KOPT-K1 (cell line): ENCODE data around the gene STON1.

ENCODE experiments used
- H3K27ac ChIP-seq: fragments of 200-600 bp; sonication (generic); 2 replicates; pipeline ENCODE4 v1.5.1; 2016; ENCODE audit warnings: antibody characterized with exemption, mild to moderate bottlenecking, low read depth, low read length; ENCODE audit not compliant: poor library complexity, severe bottlenecking
- H3K36me3 ChIP-seq: fragments of 200-600 bp; sonication (generic); 2 replicates; pipeline ENCODE4 v1.5.1; 2017; ENCODE audit warnings: antibody characterized with exemption, mild to moderate bottlenecking, low read length, moderate library complexity; ENCODE audit not compliant: insufficient read depth
- H3K9me3 ChIP-seq: fragments of 200-600 bp; sonication (generic); 2 replicates; pipeline ENCODE4 v1.5.1; 2017; ENCODE audit warnings: antibody characterized with exemption, low read length, mild to moderate bottlenecking; ENCODE audit not compliant: insufficient read depth, poor library complexity, severe bottlenecking

Gene STON1

GRCh38 chr2:48530033-48530811 lies at the start of gene STON1:
Gene STON1, plus strand, starts transcription at chr2:48530154. Its CDS starts 50,480 bp downstream, at chr2:48580634.
- no peaks in the 10 kb centered on the region for H3K9me3 ChIP-seq
- H3K27ac ChIP-seq: peak within 1 kb of the TSS; percentile 42
- H3K36me3 ChIP-seq: no peaks in the 10 kb centered on the region

GRCh38 chr2:48480526-48480925 lies 49.4 kb upstream of the STON1 start:
- peaks cover 80% of the 10 kb centered on the region for H3K36me3 ChIP-seq
- no peaks in the 10 kb centered on the region for H3K9me3 ChIP-seq
- H3K27ac ChIP-seq: no peak overlapping the region

GRCh38 chr2:48482313-48482712 lies 47.6 kb upstream of the STON1 start:
- Histone ChIP-seq H3K36me3 (peaks cover 80% of the 10 kb centered on the region), H3K9me3 (no peaks in the 10 kb centered on the region), H3K27ac (no peak overlapping the region)

DNA sequence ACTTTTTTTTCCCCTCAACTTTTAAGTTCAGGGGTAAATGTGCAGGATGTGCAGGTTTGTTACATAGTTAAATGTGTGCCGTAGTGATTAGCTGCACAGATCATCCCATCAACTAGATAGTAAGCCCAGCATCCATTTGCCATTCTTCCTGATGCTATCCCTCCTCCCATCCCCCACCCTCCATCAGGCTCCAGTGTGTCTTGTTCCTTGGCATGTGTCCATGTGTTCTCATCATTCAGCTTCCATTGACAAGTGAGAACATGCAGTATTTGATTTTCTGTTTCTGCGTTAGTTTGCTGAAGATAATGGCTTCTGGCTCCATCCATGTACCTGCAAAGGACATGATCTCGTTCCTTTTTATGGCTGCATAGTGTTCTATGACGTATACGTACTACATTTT lies 47.2 kb upstream of the STON1 start:
- Histone ChIP-seq H3K9me3 (no peaks in the 10 kb centered on the region), H3K36me3 (peaks cover 80% of the 10 kb centered on the region), H3K27ac (no peak overlapping the region)

DNA sequence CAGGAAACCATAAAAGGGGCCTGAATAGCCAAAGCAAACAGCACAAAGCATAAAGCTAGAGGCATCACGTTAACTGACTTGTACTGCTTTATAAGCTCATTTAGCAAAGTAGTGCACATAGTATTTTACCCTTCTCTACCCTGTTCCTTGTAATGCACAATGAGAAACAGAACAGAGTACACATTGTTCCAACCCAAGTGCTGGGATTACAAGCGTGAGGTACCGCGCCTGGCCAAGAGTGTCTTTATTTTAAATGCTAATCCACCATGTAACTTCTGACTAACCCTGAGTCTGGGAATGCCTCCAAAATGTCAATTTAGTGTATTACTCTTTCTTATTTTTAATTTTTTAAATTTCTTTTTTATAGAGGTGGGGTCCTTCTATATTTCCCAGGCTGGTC lies 46.4 kb upstream of the STON1 start:
- Histone ChIP-seq H3K36me3 (peaks cover 85% of the 10 kb centered on the region), H3K27ac (no peak overlapping the region), H3K9me3 (no peaks in the 10 kb centered on the region)

DNA sequence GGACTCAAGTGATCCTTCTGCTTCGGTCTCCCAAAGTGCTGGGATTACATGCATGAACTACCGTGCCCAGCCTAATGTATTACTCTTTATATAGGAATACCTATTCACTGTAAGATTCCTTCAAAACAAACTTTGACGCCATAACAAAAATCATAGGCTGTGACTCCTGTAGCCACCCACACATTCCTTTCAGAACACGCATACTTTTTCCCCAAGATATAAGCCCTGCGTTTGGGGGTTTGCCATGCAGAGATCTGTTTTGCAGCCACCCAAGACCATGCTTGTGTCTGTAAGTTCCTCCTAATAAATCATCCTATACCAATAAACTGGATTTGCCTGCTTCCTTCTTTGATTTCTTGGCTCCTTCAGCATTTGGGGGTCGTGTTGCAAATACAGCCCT lies 46.0 kb upstream of the STON1 start:
- Histone ChIP-seq H3K9me3 (no peaks in the 10 kb centered on the region), H3K36me3 (peaks cover 89% of the 10 kb centered on the region), H3K27ac (no peak overlapping the region)

DNA sequence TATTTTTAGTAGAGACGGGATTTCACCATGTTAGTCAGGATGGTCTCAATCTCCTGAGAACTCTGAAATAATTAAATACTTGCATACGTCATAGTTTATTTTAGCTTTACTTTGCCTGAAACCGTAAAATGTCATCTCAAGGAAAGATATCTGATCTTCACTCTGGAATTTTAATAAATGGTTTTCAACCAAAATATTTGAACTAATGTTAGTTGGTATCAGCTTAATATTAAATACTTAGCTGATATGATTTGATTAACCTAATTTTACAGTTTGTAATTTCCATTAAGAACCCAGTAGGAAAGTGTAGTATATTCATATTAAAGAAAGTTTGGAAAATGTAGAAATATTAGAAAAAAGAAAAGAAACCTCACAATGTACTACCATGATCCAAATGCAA lies 41.4 kb upstream of the STON1 start:
- no peaks in the 10 kb centered on the region for H3K9me3 ChIP-seq
- peaks cover 80% of the 10 kb centered on the region for H3K36me3 ChIP-seq
- no peak overlapping the region for H3K27ac ChIP-seq

- Histone ChIP-seq H3K9me3 (no peaks in the 10 kb centered on the region), H3K27ac (no peak overlapping the region), H3K36me3 (peaks cover 91% of the 10 kb centered on the region)
Observed at GRCh38 chr2:48496849-48497248, 33.1 kb upstream of the STON1 start.

DNA sequence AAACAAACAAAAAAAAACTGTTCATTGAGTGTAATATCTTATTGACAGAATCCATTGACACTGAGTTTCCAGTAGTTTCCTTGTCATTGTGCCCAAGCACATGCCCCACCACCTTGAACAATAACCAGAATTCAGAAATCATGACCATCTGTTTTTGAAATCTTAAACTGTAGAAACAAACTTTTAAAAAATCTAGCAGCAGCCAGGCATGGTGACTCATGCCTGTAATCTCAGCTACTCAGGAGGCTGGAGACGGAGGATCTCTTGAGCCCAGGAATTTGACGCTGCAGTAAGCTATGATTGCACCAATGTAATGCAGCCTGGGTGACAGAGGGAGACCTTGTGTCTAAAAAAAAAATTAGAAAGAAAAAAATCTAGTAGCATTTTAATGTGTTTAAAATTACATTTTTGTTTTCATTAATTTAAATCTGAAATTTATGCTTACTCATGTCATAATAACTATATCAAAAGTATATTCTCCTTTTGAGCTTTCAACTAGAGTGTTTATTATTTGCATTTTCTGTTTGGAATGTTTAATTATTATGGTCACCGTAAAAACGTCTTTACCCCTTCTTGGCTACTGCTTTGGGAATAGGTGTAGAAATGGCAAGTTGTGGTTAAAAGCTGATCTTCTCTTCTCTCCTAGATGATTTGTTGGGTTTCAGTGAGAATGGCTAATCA lies 25.2 kb upstream of the STON1 start:
- H3K36me3 ChIP-seq: peaks cover 74% of the 10 kb centered on the region
- H3K27ac ChIP-seq: no peak overlapping the region
- no peaks in the 10 kb centered on the region for H3K9me3 ChIP-seq

- Histone ChIP-seq H3K36me3 (peaks cover 75% of the 10 kb centered on the region), H3K9me3 (no peaks in the 10 kb centered on the region), H3K27ac (no peak overlapping the region)
Observed at GRCh38 chr2:48507111-48507510, 22.8 kb upstream of the STON1 start.

DNA sequence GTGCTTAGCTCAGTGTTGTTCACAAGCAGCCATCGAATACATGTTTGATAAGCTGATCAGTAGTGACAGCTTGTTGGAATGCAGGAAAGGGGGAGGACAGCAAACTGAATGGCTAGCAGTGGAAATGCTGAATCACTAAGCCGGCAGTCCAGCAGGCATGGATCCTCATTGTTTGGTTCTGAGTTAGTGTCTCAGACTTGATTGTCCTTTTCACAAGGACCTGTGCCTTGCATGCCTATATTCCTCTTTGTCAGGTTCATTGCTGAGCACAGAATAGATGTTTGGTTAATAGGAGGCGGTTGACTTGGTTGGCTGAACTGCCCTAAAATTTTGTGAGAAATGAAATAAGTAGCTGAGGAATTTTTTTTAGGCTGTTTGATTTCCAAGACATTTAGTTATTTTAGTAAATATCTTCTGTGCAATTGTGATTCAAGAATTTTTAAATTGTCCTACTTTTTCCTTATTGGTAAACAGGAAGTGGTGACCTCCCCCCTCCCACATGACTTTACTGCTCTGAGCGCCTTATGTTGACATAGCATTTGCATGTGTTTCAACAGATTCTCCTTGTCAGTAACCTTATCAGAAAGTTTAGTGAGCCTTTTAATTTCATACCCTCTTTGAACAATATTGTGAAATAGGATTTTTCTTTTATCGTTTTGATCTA lies 21.4 kb upstream of the STON1 start:
- no peaks in the 10 kb centered on the region for H3K9me3 ChIP-seq
- H3K27ac ChIP-seq: no peak overlapping the region
- H3K36me3 ChIP-seq: peaks cover 87% of the 10 kb centered on the region

- Histone ChIP-seq H3K27ac (no peak overlapping the region), H3K9me3 (no peaks in the 10 kb centered on the region), H3K36me3 (peaks cover 91% of the 10 kb centered on the region)
Observed at GRCh38 chr2:48510329-48510728, 19.6 kb upstream of the STON1 start.

GRCh38 chr2:48511849-48512470 lies 18.0 kb upstream of the STON1 start:
- Histone ChIP-seq H3K36me3 (peaks cover 95% of the 10 kb centered on the region), H3K9me3 (no peaks in the 10 kb centered on the region), H3K27ac (no peak overlapping the region)

GRCh38 chr2:48512571-48512970 lies 17.4 kb upstream of the STON1 start:
- H3K9me3 ChIP-seq: no peaks in the 10 kb centered on the region
- peaks cover 95% of the 10 kb centered on the region for H3K36me3 ChIP-seq
- H3K27ac ChIP-seq: no peak overlapping the region

- no peaks in the 10 kb centered on the region for H3K9me3 ChIP-seq
- H3K36me3 ChIP-seq: peaks cover 97% of the 10 kb centered on the region
- no peak overlapping the region for H3K27ac ChIP-seq
Observed at GRCh38 chr2:48514348-48515003, 15.5 kb upstream of the STON1 start.
